ENCODE results near the gene XKR7.

The XKR7 gene

DNA sequence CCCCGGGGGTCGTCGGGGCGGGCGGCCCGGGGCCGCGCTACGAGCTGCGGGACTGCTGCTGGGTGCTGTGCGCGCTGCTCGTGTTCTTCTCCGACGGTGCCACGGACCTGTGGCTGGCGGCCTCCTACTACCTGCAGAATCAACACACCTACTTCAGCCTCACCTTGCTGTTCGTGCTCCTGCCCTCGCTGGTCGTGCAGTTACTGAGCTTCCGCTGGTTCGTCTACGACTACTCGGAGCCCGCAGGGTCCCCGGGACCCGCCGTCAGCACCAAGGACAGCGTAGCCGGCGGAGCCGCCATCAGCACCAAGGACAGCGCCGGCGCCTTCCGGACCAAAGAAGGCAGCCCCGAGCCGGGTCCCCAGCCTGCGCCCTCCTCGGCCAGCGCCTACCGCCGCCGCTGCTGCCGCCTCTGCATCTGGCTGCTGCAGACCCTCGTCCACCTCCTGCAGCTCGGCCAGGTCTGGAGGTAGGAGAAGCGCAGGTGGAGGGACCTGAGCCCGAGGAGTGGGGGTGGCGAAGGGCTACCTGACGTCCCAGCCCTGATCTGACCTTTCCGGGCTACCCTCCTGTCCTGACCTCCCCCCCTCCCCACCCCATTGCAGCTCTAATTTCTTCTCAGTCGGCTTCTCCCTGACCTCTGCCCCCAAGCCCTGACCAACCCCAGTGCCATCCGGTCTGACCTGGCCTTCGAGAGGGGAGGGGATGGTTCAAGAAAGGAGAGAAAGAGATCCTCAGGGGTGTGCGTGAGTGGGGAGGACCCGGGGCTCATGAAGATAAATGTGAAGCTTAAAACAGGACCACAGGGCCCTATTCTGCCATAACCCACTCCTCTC is 558 bp downstream of the XKR7 start:
- no peak for DNase-seq
- Histone ChIP-seq H3K27me3 (ENCODE audit: insufficient read depth, low read depth, severe bottlenecking) (no peaks in the 10 kb centered on the region), H3K4me3 (ENCODE audit: low read depth, low read length) (peak overlapping the region; percentile 91), H3K9me3 (ENCODE audit: severe bottlenecking) (no peaks in the 10 kb centered on the region), H3K36me3 (peaks cover 23% of the 10 kb centered on the region), H3K27ac (peak overlapping the region; percentile 79)
- TF ChIP-seq, protein P1, sequence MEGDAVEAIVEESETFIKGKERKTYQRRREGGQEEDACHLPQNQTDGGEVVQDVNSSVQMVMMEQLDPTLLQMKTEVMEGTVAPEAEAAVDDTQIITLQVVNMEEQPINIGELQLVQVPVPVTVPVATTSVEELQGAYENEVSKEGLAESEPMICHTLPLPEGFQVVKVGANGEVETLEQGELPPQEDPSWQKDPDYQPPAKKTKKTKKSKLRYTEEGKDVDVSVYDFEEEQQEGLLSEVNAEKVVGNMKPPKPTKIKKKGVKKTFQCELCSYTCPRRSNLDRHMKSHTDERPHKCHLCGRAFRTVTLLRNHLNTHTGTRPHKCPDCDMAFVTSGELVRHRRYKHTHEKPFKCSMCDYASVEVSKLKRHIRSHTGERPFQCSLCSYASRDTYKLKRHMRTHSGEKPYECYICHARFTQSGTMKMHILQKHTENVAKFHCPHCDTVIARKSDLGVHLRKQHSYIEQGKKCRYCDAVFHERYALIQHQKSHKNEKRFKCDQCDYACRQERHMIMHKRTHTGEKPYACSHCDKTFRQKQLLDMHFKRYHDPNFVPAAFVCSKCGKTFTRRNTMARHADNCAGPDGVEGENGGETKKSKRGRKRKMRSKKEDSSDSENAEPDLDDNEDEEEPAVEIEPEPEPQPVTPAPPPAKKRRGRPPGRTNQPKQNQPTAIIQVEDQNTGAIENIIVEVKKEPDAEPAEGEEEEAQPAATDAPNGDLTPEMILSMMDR (IDR thresholded peaks at IDR 0.05; ENCODE audit: low read depth, low read length), result no peak

DNA sequence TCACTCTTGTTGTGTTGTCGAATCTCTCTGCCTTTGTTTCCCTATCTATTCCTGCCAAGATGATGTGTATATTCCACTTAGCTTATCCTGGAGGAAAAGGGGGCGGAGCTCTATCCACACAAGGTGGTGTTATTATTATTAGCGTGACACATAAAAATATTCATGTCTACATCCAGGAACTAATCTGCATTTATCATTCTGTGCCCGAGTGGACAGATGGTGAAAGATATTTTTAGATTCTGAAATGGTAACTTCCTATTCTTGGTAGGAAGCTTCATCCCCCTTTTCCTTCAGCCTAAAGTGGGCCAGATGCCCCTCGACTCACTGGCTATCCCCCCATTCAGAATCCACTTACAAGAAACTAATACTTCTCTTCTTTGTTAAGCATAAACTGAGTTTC is 2.0 kb downstream of the XKR7 start:
- no peak for DNase-seq
- H3K36me3 ChIP-seq, result peaks cover 34% of the 10 kb centered on the region
- no peaks in the 10 kb centered on the region for H3K9me3 ChIP-seq (ENCODE audit: severe bottlenecking)
- TF ChIP-seq, protein P1 (IDR thresholded peaks at IDR 0.05; ENCODE audit: low read depth, low read length), result no peak
- no peaks in the 10 kb centered on the region for H3K27me3 ChIP-seq (ENCODE audit: insufficient read depth, low read depth, severe bottlenecking)
- peak overlapping the region; percentile 79 for H3K27ac ChIP-seq
- H3K4me3 ChIP-seq (ENCODE audit: low read depth, low read length), result peak overlapping the region; percentile 91

DNA sequence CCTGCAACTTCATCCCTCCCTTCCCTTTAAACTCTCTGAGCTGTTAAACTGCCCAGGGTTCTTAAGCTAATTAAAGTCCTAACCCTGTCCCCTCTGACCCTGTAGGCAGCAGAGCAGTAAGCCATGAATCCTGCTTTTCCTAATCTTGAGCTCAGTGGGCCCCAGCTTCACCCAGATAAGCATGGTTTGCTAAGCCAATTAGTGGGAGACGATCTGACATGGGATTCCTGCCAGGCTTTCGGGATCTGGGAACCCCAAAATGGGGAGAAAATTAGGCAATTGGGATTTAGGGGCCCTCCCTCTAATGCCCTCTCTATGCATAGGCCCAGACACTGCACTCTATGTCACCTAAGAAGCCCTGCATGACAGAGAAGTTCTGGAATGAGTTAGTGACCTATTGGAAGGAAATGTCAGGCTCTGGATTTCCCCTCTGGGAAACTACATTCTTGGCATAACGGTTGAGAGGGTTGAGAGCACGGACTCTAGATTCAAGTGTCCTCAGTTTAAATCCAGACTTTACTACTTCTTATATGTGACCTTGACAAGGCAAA is 4.6 kb downstream of the XKR7 start:
- Histone ChIP-seq H3K9me3 (ENCODE audit: severe bottlenecking) (no peaks in the 10 kb centered on the region), H3K27me3 (ENCODE audit: insufficient read depth, low read depth, severe bottlenecking) (no peaks in the 10 kb centered on the region), H3K36me3 (peaks cover 44% of the 10 kb centered on the region), H3K4me3 (ENCODE audit: low read depth, low read length) (peak overlapping the region; percentile 9; the same call in 1 of the 2 replicates), H3K27ac (peak overlapping the region; percentile 34)
- TF ChIP-seq, protein P1 (IDR thresholded peaks at IDR 0.05; ENCODE audit: low read depth, low read length), result no peak
- DNase-seq, result peak; percentile 85

DNA sequence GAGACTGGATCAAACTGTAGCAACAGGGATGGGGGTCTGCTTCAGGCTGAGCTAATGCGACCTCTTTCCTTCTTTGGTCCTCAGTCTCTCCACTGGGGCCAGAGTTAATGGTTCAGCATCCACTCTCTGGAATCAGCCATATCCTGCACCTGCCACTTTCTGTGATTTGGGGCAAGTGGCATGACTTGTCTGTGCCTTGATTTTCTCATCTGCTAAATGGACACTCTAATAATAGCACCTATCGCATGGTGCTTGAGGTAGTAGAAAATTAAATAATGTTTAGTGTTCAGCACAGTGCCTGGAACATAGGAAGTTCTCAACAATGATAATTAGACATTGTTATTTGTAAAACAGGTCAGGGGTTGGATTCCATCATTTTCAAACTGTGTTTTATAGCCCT is 6.3 kb downstream of the XKR7 start:
- H3K9me3 ChIP-seq (ENCODE audit: severe bottlenecking), result no peaks in the 10 kb centered on the region
- peaks cover 49% of the 10 kb centered on the region for H3K36me3 ChIP-seq
- no peak overlapping the region for H3K4me3 ChIP-seq (ENCODE audit: low read depth, low read length)
- TF ChIP-seq, protein P1 (IDR thresholded peaks at IDR 0.05; ENCODE audit: low read depth, low read length), result no peak
- no peak for DNase-seq
- H3K27me3 ChIP-seq (ENCODE audit: insufficient read depth, low read depth, severe bottlenecking), result no peaks in the 10 kb centered on the region
- no peak overlapping the region for H3K27ac ChIP-seq

DNA sequence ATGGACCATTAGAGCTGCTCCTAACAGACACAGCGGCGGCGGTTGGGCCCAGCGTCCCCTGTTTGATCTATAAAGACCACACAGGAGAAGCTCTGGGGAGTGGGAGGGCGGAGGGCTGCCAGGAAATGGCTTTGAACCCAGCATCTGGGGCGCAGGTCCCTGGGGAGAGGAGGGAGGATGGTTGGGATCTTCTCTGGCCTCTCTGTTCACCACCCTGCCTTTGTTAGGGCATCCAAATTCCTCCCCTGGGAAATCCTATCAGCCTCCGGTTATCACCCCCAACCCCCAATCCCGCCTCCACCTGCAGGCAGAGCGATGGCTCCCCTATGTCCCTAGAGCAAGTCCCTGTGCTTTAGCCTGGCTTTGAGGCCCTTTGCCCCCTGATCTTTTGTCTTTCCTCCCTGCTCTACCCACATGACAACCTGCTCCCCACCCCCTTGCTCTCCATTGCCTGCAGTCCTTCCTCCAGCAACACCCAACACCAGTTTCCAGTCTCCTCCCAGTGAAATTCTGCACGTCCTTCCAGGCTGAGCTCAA is 7.1 kb downstream of the XKR7 start:
- peaks cover 49% of the 10 kb centered on the region for H3K36me3 ChIP-seq
- no peaks in the 10 kb centered on the region for H3K9me3 ChIP-seq (ENCODE audit: severe bottlenecking)
- peak overlapping the region; percentile 56 for H3K27ac ChIP-seq
- TF ChIP-seq, protein P1 (IDR thresholded peaks at IDR 0.05; ENCODE audit: low read depth, low read length), result no peak
- H3K27me3 ChIP-seq (ENCODE audit: insufficient read depth, low read depth, severe bottlenecking), result no peaks in the 10 kb centered on the region
- H3K4me3 ChIP-seq (ENCODE audit: low read depth, low read length), result no peak overlapping the region; the same call in 1 of the 2 replicates
- peak; percentile 59 for DNase-seq

All from WERI-Rb-1 (cell line).